Uterus (tissue), 2 donors: ENCODE results near the gene PODXL.

Experiments
- POLR2A ChIP-seq, 2 donors: fragments of 450-650 bp; IDR thresholded peaks; one replicate each; pipeline ENCODE4 v1.6.1; 2016; ENCODE audit warnings: antibody characterized with exemption in 2 of 2, mild to moderate bottlenecking in 1 of 2, moderate library complexity in 1 of 2
- TF ChIP-seq, protein P1 (sequence below), 4 experiments: fragments of 200-600 bp in 2 of 4; fragments of 450-650 bp in 2 of 4; sonication (generic) in 2 of 4; IDR thresholded peaks; one replicate each; pipeline ENCODE4 v1.5.1; 2016 to 2019; ENCODE audit warnings: antibody characterized with exemption in 4 of 4, mild to moderate bottlenecking in 2 of 4, moderate library complexity in 1 of 4

DNA sequence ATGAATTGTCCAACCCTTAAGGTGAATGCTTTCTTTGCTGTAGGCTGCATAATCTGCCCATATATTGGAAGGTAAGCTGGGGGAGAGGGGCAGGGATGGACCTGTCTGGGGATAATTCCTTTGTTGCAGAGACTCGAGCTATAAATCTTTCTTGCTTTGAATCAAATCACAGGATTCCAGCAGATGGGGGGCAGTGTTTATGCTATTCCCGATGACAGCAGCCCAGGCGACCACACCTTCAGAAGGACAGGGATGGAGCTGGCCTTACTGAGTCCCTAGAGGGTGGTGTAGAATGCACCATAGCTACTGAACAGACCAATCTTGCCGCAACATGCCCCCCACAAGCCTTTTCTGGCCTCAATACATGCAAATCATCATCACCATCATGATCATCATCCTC lies 2.5 kb downstream of the PODXL start:
- TF ChIP-seq, protein P1, sequence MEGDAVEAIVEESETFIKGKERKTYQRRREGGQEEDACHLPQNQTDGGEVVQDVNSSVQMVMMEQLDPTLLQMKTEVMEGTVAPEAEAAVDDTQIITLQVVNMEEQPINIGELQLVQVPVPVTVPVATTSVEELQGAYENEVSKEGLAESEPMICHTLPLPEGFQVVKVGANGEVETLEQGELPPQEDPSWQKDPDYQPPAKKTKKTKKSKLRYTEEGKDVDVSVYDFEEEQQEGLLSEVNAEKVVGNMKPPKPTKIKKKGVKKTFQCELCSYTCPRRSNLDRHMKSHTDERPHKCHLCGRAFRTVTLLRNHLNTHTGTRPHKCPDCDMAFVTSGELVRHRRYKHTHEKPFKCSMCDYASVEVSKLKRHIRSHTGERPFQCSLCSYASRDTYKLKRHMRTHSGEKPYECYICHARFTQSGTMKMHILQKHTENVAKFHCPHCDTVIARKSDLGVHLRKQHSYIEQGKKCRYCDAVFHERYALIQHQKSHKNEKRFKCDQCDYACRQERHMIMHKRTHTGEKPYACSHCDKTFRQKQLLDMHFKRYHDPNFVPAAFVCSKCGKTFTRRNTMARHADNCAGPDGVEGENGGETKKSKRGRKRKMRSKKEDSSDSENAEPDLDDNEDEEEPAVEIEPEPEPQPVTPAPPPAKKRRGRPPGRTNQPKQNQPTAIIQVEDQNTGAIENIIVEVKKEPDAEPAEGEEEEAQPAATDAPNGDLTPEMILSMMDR (IDR thresholded peaks at IDR 0.05), result no peak
- no peak for TF ChIP-seq POLR2A (IDR thresholded peaks at IDR 0.05)
